ENCODE measurements around the gene CA6. TPM values are rescaled to one million over a fixed set of nuclear protein-coding genes. Genes with fewer than 3 reads are reported as not detected.
"Not testable (repeated sequence)": the region's sequence is repeated elsewhere in the genome, so short reads cannot be mapped to it uniquely, and the experiment has no call there.

The CA6 gene
- total and polyA plus RNA-seq, 4 donors = 0.03 TPM; not detected in 3

DNA sequence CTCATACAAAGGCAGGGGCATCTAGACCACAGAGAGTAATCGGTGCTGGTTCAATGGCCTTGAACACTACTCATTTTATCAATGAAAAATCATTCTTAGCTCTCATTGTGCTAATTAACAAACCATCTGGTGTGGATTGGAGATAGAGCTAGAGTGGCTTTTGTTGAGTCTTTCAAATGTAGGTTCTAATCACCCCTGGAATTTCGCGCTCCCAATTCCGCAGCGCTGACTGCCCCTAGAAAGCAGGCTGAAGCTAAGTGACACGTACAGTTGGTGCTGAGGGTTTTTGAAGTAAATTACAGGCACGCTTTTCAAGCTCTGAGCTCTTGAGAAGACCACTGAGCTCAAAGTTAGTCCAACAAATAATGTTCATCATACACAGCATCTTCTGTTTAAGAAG, 31.2 kb upstream of the CA6 start:
- H3K4me1 ChIP-seq (ENCODE audit: control insufficient read depth in 5 of 5, insufficient read depth in 5 of 5, low read length in 5 of 5) = no peaks in the 10 kb centered on the region
- H3K9ac ChIP-seq (ENCODE audit: insufficient read depth in 1 of 2, low read length in 2 of 2) = no peak overlapping the region
- H3K27ac ChIP-seq (ENCODE audit: low read depth in 1 of 2, low read length in 1 of 2) = no peak overlapping the region
- TF ChIP-seq, protein P1, sequence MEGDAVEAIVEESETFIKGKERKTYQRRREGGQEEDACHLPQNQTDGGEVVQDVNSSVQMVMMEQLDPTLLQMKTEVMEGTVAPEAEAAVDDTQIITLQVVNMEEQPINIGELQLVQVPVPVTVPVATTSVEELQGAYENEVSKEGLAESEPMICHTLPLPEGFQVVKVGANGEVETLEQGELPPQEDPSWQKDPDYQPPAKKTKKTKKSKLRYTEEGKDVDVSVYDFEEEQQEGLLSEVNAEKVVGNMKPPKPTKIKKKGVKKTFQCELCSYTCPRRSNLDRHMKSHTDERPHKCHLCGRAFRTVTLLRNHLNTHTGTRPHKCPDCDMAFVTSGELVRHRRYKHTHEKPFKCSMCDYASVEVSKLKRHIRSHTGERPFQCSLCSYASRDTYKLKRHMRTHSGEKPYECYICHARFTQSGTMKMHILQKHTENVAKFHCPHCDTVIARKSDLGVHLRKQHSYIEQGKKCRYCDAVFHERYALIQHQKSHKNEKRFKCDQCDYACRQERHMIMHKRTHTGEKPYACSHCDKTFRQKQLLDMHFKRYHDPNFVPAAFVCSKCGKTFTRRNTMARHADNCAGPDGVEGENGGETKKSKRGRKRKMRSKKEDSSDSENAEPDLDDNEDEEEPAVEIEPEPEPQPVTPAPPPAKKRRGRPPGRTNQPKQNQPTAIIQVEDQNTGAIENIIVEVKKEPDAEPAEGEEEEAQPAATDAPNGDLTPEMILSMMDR (IDR thresholded peaks at IDR 0.05; ENCODE audit: control extremely low read depth, extremely low read depth) = no peak
- no peaks in the 10 kb centered on the region for H3K27me3 ChIP-seq (ENCODE audit: control insufficient read depth in 3 of 3, insufficient read depth in 3 of 3, low read length in 2 of 3)
- peaks cover 0 to 5% (median 0%) of the 10 kb centered on the region in 4 donors for H3K9me3 ChIP-seq (ENCODE audit: control insufficient read depth in 4 of 4, insufficient read depth in 3 of 4, low read length in 3 of 4)
- H3K4me3 ChIP-seq = no peak overlapping the region
- 89 to 92% methylated on average over 7 of the region's 7 CpGs for WGBS, 2 donors
- no peak for ATAC-seq (ENCODE audit: insufficient read depth, low FRiP score)
- no peaks in the 10 kb centered on the region for H3K36me3 ChIP-seq (ENCODE audit: control insufficient read depth in 4 of 4, insufficient read depth in 4 of 4, low read length in 4 of 4)
- DNase-seq = no peak

DNA sequence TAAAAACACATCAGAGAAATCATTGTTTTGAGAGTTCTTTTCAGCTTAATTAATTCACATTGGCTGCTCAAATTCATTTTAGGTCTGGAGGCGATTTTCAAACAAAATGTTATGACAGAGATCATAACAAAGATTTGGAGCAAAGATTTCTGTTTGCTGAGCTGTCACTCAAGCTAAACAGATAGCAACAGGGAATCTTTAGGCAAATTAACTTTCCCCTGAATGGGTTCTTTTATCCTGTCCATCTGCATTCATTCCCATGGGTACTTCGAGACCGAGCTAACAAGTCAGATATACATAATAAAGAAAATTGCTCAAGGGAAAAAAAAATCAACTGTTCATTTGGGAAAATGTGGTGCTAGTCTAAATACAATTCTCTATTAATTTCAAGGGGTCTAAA, 30.2 kb upstream of the CA6 start:
- 79 to 84% methylated on average over 3 of the region's 3 CpGs for WGBS, 2 donors

DNA sequence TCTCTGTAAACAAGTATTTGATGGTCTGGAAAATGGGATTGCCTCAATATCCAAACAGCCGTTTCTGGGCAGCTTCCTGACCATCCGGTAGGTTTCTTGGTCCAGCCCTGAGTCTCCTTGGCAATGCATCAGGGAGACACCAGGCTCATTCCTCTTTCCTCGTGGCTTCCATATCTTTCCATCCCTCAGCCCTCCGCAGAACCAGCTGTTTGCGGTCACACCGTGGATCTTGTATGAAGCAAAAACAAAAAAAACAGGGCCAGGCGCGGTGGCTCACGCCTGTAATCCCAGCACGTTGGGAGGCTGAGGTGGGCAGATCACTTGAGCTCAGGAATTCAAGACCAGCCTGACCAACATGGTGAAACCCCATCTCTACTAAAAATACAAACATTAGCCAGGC, 28.1 kb upstream of the CA6 start:
- DNase-seq; H3K27ac ChIP-seq (ENCODE audit: low read depth in 1 of 2, low read length in 1 of 2); H3K4me3 ChIP-seq; H3K9ac ChIP-seq (ENCODE audit: insufficient read depth in 1 of 2, low read length in 2 of 2); H3K4me1 ChIP-seq (ENCODE audit: control insufficient read depth in 5 of 5, insufficient read depth in 5 of 5, low read length in 5 of 5); H3K9me3 ChIP-seq (ENCODE audit: control insufficient read depth in 4 of 4, insufficient read depth in 3 of 4, low read length in 3 of 4); ATAC-seq (ENCODE audit: insufficient read depth, low FRiP score); H3K36me3 ChIP-seq (ENCODE audit: control insufficient read depth in 4 of 4, insufficient read depth in 4 of 4, low read length in 4 of 4); H3K27me3 ChIP-seq (ENCODE audit: control insufficient read depth in 3 of 3, insufficient read depth in 3 of 3, low read length in 2 of 3): not testable (repeated sequence)
- WGBS, 2 donors = 68 to 77% methylated on average over 10 of the region's 10 CpGs

More for the DNA sequence above, 30.2 kb upstream of the CA6 start:
- Histone ChIP-seq H3K27ac (ENCODE audit: low read depth in 1 of 2, low read length in 1 of 2) (no peak overlapping the region), H3K27me3 (ENCODE audit: control insufficient read depth in 3 of 3, insufficient read depth in 3 of 3, low read length in 2 of 3) (no peaks in the 10 kb centered on the region), H3K9me3 (ENCODE audit: control insufficient read depth in 4 of 4, insufficient read depth in 3 of 4, low read length in 3 of 4) (peaks cover 0 to under 1% (median 0%) of the 10 kb centered on the region in 4 donors), H3K4me1 (ENCODE audit: control insufficient read depth in 5 of 5, insufficient read depth in 5 of 5, low read length in 5 of 5) (no peaks in the 10 kb centered on the region), H3K4me3 (no peak overlapping the region), H3K36me3 (ENCODE audit: control insufficient read depth in 4 of 4, insufficient read depth in 4 of 4, low read length in 4 of 4) (no peaks in the 10 kb centered on the region), H3K9ac (ENCODE audit: insufficient read depth in 1 of 2, low read length in 2 of 2) (no peak overlapping the region)
- no peak for ATAC-seq (ENCODE audit: insufficient read depth, low FRiP score)
- DNase-seq = no peak
- TF ChIP-seq, protein P1 (IDR thresholded peaks at IDR 0.05; ENCODE audit: control extremely low read depth, extremely low read depth) = no peak

DNA sequence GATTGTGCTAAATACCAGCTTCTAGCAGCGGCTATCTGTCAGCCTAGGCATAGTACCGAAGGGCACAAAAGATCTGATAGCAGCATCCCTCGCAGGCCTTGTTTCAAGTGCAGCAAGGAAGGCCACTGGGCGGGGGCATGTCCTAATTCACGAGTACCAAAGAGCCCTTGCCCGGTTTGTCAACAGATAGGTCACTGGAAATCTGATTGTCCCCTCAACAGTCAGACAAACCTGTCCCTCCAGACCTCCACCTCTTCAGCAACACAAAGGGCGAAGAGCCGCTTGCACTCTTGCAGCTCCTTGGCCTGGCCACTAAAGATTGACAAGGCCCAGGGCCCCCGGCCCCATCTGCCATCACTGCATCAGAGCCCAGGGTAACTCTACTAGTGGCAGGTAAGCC, 22.7 kb upstream of the CA6 start:
- no peaks in the 10 kb centered on the region for H3K9me3 ChIP-seq (ENCODE audit: control insufficient read depth in 4 of 4, insufficient read depth in 3 of 4, low read length in 3 of 4)
- no peak overlapping the region for H3K9ac ChIP-seq (ENCODE audit: insufficient read depth in 1 of 2, low read length in 2 of 2)
- no peaks in the 10 kb centered on the region for H3K36me3 ChIP-seq (ENCODE audit: control insufficient read depth in 4 of 4, insufficient read depth in 4 of 4, low read length in 4 of 4)
- DNase-seq (no peak), ATAC-seq (ENCODE audit: insufficient read depth, low FRiP score) (no peak)
- H3K27ac ChIP-seq (ENCODE audit: low read depth in 1 of 2, low read length in 1 of 2) = no peak overlapping the region
- TF ChIP-seq, protein P1 (IDR thresholded peaks at IDR 0.05; ENCODE audit: control extremely low read depth, extremely low read depth) = no peak
- H3K27me3 ChIP-seq (ENCODE audit: control insufficient read depth in 3 of 3, insufficient read depth in 3 of 3, low read length in 2 of 3) = no peaks in the 10 kb centered on the region
- H3K4me1 ChIP-seq (ENCODE audit: control insufficient read depth in 5 of 5, insufficient read depth in 5 of 5, low read length in 5 of 5) = no peaks in the 10 kb centered on the region
- WGBS, 2 donors = 91 to 96% methylated on average over 9 of the region's 9 CpGs
- no peak overlapping the region for H3K4me3 ChIP-seq

Measured in lung (tissue), 12 donors.